ENCODE results near the gene EFTUD2.

Gene EFTUD2

GRCh38 chr17:44865931-44866330, 33.3 kb downstream of the EFTUD2 start:
- Histone ChIP-seq H3K27ac (ENCODE audit: insufficient read depth, low read depth, low read length, poor library complexity, severe bottlenecking) (no peak overlapping the region), H3K27me3 (ENCODE audit: control insufficient read depth, insufficient read depth, low read length, poor library complexity, severe bottlenecking) (no peaks in the 10 kb centered on the region), H3K4me3 (ENCODE audit: insufficient read depth, low read depth, low read length) (no peak overlapping the region), H3K36me3 (ENCODE audit: control insufficient read depth, insufficient read depth, low read length) (peaks cover 23% of the 10 kb centered on the region), H3K9me3 (ENCODE audit: control insufficient read depth, low read length) (no peaks in the 10 kb centered on the region), H3K4me1 (ENCODE audit: control insufficient read depth, insufficient read depth, low read length) (no peaks in the 10 kb centered on the region)
- WGBS, 2 experiments, result 94 to 95% methylated on average over 6 of the region's 6 CpGs

GRCh38 chr17:44865231-44865660, 34.0 kb downstream of the EFTUD2 start:
- Histone ChIP-seq H3K36me3 (ENCODE audit: control insufficient read depth, insufficient read depth, low read length) (peaks cover 27% of the 10 kb centered on the region), H3K9me3 (ENCODE audit: control insufficient read depth, low read length) (no peaks in the 10 kb centered on the region), H3K27me3 (ENCODE audit: control insufficient read depth, insufficient read depth, low read length, poor library complexity, severe bottlenecking) (no peaks in the 10 kb centered on the region), H3K27ac (ENCODE audit: insufficient read depth, low read depth, low read length, poor library complexity, severe bottlenecking) (no peak overlapping the region), H3K4me3 (ENCODE audit: insufficient read depth, low read depth, low read length) (no peak overlapping the region), H3K4me1 (ENCODE audit: control insufficient read depth, insufficient read depth, low read length) (no peaks in the 10 kb centered on the region)
- WGBS, 2 experiments, result 100% methylated on average over 1 of the region's 1 CpG; no CpG with 5 or more reads in 1 of the 2 experiments

- H3K4me1 ChIP-seq (ENCODE audit: control insufficient read depth, insufficient read depth, low read length), result no peaks in the 10 kb centered on the region
- peaks cover 31% of the 10 kb centered on the region for H3K36me3 ChIP-seq (ENCODE audit: control insufficient read depth, insufficient read depth, low read length)
- H3K9me3 ChIP-seq (ENCODE audit: control insufficient read depth, low read length), result no peaks in the 10 kb centered on the region
- 89 to 90% methylated on average over 10 of the region's 10 CpGs for WGBS, 2 experiments
- H3K4me3 ChIP-seq (ENCODE audit: insufficient read depth, low read depth, low read length), result no peak overlapping the region
- H3K27ac ChIP-seq (ENCODE audit: insufficient read depth, low read depth, low read length, poor library complexity, severe bottlenecking), result no peak overlapping the region
- H3K27me3 ChIP-seq (ENCODE audit: control insufficient read depth, insufficient read depth, low read length, poor library complexity, severe bottlenecking), result no peaks in the 10 kb centered on the region
These were observed 34.4 kb downstream of the EFTUD2 start for GRCh38 chr17:44864831-44865230.

- no peak overlapping the region for H3K27ac ChIP-seq (ENCODE audit: insufficient read depth, low read depth, low read length, poor library complexity, severe bottlenecking)
- H3K9me3 ChIP-seq (ENCODE audit: control insufficient read depth, low read length), result no peaks in the 10 kb centered on the region
- no peak overlapping the region for H3K4me3 ChIP-seq (ENCODE audit: insufficient read depth, low read depth, low read length)
- peaks cover 46% of the 10 kb centered on the region for H3K36me3 ChIP-seq (ENCODE audit: control insufficient read depth, insufficient read depth, low read length)
- no peaks in the 10 kb centered on the region for H3K4me1 ChIP-seq (ENCODE audit: control insufficient read depth, insufficient read depth, low read length)
- 93 to 96% methylated on average over 12 of the region's 12 CpGs for WGBS, 2 experiments
- H3K27me3 ChIP-seq (ENCODE audit: control insufficient read depth, insufficient read depth, low read length, poor library complexity, severe bottlenecking), result no peaks in the 10 kb centered on the region
These were observed 36.0 kb downstream of the EFTUD2 start for GRCh38 chr17:44863061-44863918.

- no peaks in the 10 kb centered on the region for H3K27me3 ChIP-seq (ENCODE audit: control insufficient read depth, insufficient read depth, low read length, poor library complexity, severe bottlenecking)
- H3K4me1 ChIP-seq (ENCODE audit: control insufficient read depth, insufficient read depth, low read length), result no peaks in the 10 kb centered on the region
- no peak overlapping the region for H3K27ac ChIP-seq (ENCODE audit: insufficient read depth, low read depth, low read length, poor library complexity, severe bottlenecking)
- H3K36me3 ChIP-seq (ENCODE audit: control insufficient read depth, insufficient read depth, low read length), result peaks cover 48% of the 10 kb centered on the region
- H3K9me3 ChIP-seq (ENCODE audit: control insufficient read depth, low read length), result no peaks in the 10 kb centered on the region
- no peak overlapping the region for H3K4me3 ChIP-seq (ENCODE audit: insufficient read depth, low read depth, low read length)
- WGBS, 2 experiments, result 94 to 95% methylated on average over 9 of the region's 9 CpGs
These were observed 36.8 kb downstream of the EFTUD2 start for GRCh38 chr17:44862278-44862914.

- H3K36me3 ChIP-seq (ENCODE audit: control insufficient read depth, insufficient read depth, low read length), result peaks cover 60% of the 10 kb centered on the region
- H3K27ac ChIP-seq (ENCODE audit: insufficient read depth, low read depth, low read length, poor library complexity, severe bottlenecking), result no peak overlapping the region
- 92 to 95% methylated on average over 5 of the region's 5 CpGs for WGBS, 2 experiments
- no peaks in the 10 kb centered on the region for H3K27me3 ChIP-seq (ENCODE audit: control insufficient read depth, insufficient read depth, low read length, poor library complexity, severe bottlenecking)
- H3K9me3 ChIP-seq (ENCODE audit: control insufficient read depth, low read length), result no peaks in the 10 kb centered on the region
- H3K4me3 ChIP-seq (ENCODE audit: insufficient read depth, low read depth, low read length), result no peak overlapping the region
- no peaks in the 10 kb centered on the region for H3K4me1 ChIP-seq (ENCODE audit: control insufficient read depth, insufficient read depth, low read length)
These were observed 39.5 kb downstream of the EFTUD2 start for GRCh38 chr17:44859701-44860100.

- Histone ChIP-seq H3K4me3 (ENCODE audit: insufficient read depth, low read depth, low read length) (no peak overlapping the region), H3K9me3 (ENCODE audit: control insufficient read depth, low read length) (no peaks in the 10 kb centered on the region), H3K4me1 (ENCODE audit: control insufficient read depth, insufficient read depth, low read length) (no peaks in the 10 kb centered on the region), H3K27me3 (ENCODE audit: control insufficient read depth, insufficient read depth, low read length, poor library complexity, severe bottlenecking) (no peaks in the 10 kb centered on the region), H3K36me3 (ENCODE audit: control insufficient read depth, insufficient read depth, low read length) (peaks cover 56% of the 10 kb centered on the region), H3K27ac (ENCODE audit: insufficient read depth, low read depth, low read length, poor library complexity, severe bottlenecking) (no peak overlapping the region)
- WGBS, 2 experiments, result 92 to 94% methylated on average over 5 of the region's 5 CpGs
These were observed 45.1 kb downstream of the EFTUD2 start for GRCh38 chr17:44854192-44854591.

- no peak overlapping the region for H3K27ac ChIP-seq (ENCODE audit: insufficient read depth, low read depth, low read length, poor library complexity, severe bottlenecking)
- H3K4me1 ChIP-seq (ENCODE audit: control insufficient read depth, insufficient read depth, low read length), result no peaks in the 10 kb centered on the region
- H3K27me3 ChIP-seq (ENCODE audit: control insufficient read depth, insufficient read depth, low read length, poor library complexity, severe bottlenecking), result no peaks in the 10 kb centered on the region
- WGBS, 2 experiments, result 96% methylated on average over 5 of the region's 5 CpGs
- no peak overlapping the region for H3K4me3 ChIP-seq (ENCODE audit: insufficient read depth, low read depth, low read length)
- no peaks in the 10 kb centered on the region for H3K9me3 ChIP-seq (ENCODE audit: control insufficient read depth, low read length)
- H3K36me3 ChIP-seq (ENCODE audit: control insufficient read depth, insufficient read depth, low read length), result peaks cover 37% of the 10 kb centered on the region
These were observed 48.6 kb downstream of the EFTUD2 start for GRCh38 chr17:44850612-44851011.

GRCh38 chr17:44850025-44850424, 49.2 kb downstream of the EFTUD2 start:
- no peak overlapping the region for H3K27ac ChIP-seq (ENCODE audit: insufficient read depth, low read depth, low read length, poor library complexity, severe bottlenecking)
- no peak overlapping the region for H3K4me3 ChIP-seq (ENCODE audit: insufficient read depth, low read depth, low read length)
- no peaks in the 10 kb centered on the region for H3K9me3 ChIP-seq (ENCODE audit: control insufficient read depth, low read length)
- H3K4me1 ChIP-seq (ENCODE audit: control insufficient read depth, insufficient read depth, low read length), result no peaks in the 10 kb centered on the region
- H3K27me3 ChIP-seq (ENCODE audit: control insufficient read depth, insufficient read depth, low read length, poor library complexity, severe bottlenecking), result no peaks in the 10 kb centered on the region
- peaks cover 37% of the 10 kb centered on the region for H3K36me3 ChIP-seq (ENCODE audit: control insufficient read depth, insufficient read depth, low read length)
- 94 to 98% methylated on average over 7 of the region's 7 CpGs for WGBS, 2 experiments

GRCh38 chr17:44848961-44849489, 50.2 kb downstream of the EFTUD2 start:
- peaks cover 6% of the 10 kb centered on the region for H3K4me1 ChIP-seq (ENCODE audit: control insufficient read depth, insufficient read depth, low read length)
- H3K36me3 ChIP-seq (ENCODE audit: control insufficient read depth, insufficient read depth, low read length), result peaks cover 27% of the 10 kb centered on the region
- 93 to 95% methylated on average over 12 of the region's 12 CpGs for WGBS, 2 experiments
- H3K9me3 ChIP-seq (ENCODE audit: control insufficient read depth, low read length), result no peaks in the 10 kb centered on the region
- no peak overlapping the region for H3K27ac ChIP-seq (ENCODE audit: insufficient read depth, low read depth, low read length, poor library complexity, severe bottlenecking)
- no peaks in the 10 kb centered on the region for H3K27me3 ChIP-seq (ENCODE audit: control insufficient read depth, insufficient read depth, low read length, poor library complexity, severe bottlenecking)
- no peak overlapping the region for H3K4me3 ChIP-seq (ENCODE audit: insufficient read depth, low read depth, low read length)
